Measurements from ENCODE around the gene FAM20C.

The FAM20C gene

GRCh38 chr7:191981-192649 is at the start of gene FAM20C:
TSS of gene FAM20C (plus strand) at chr7:192571. CDS start at chr7:193200, 629 bp downstream.
- TF ChIP-seq CTCF (IDR thresholded peaks at IDR 0.05; ENCODE audit: low read depth, low read length): no peak
- peak; percentile 94 for DNase-seq (ENCODE audit: low read depth, low spot score)
- H3K4me3 ChIP-seq (ENCODE audit: low read depth, low read length): peak within 1 kb of the TSS; percentile 98
- in situ Hi-C loops (cut with HindIII; ENCODE audit: low sequenced_read_pairs): no loop called here

- in situ Hi-C loops (cut with HindIII; ENCODE audit: low sequenced_read_pairs): no loop called here
- no peak for TF ChIP-seq CTCF (IDR thresholded peaks at IDR 0.05; ENCODE audit: low read depth, low read length)
- H3K4me3 ChIP-seq (ENCODE audit: low read depth, low read length): no peak overlapping the region
- DNase-seq (ENCODE audit: low read depth, low spot score): no peak
These were observed 49.1 kb upstream of the FAM20C start for GRCh38 chr7:143145-143751.

GRCh38 chr7:143811-144453 is 48.4 kb upstream of the FAM20C start:
- in situ Hi-C loops (cut with HindIII; ENCODE audit: low sequenced_read_pairs): no loop called here
- no peak for TF ChIP-seq CTCF (IDR thresholded peaks at IDR 0.05; ENCODE audit: low read depth, low read length)
- no peak overlapping the region for H3K4me3 ChIP-seq (ENCODE audit: low read depth, low read length)
- DNase-seq (ENCODE audit: low read depth, low spot score): no peak

GRCh38 chr7:144454-144826 is 47.9 kb upstream of the FAM20C start:
- in situ Hi-C loops (cut with HindIII; ENCODE audit: low sequenced_read_pairs): no loop called here
- no peak overlapping the region for H3K4me3 ChIP-seq (ENCODE audit: low read depth, low read length)
- TF ChIP-seq CTCF (IDR thresholded peaks at IDR 0.05; ENCODE audit: low read depth, low read length): no peak
- no peak for DNase-seq (ENCODE audit: low read depth, low spot score)

GRCh38 chr7:145863-146262 is 46.5 kb upstream of the FAM20C start:
- in situ Hi-C loops (cut with HindIII; ENCODE audit: low sequenced_read_pairs): no loop called here
- DNase-seq (ENCODE audit: low read depth, low spot score): no peak
- H3K4me3 ChIP-seq (ENCODE audit: low read depth, low read length): no peak overlapping the region
- TF ChIP-seq CTCF (IDR thresholded peaks at IDR 0.05; ENCODE audit: low read depth, low read length): no peak

- no peak for DNase-seq (ENCODE audit: low read depth, low spot score)
- in situ Hi-C loops (cut with HindIII; ENCODE audit: low sequenced_read_pairs): no loop called here
- no peak for TF ChIP-seq CTCF (IDR thresholded peaks at IDR 0.05; ENCODE audit: low read depth, low read length)
- H3K4me3 ChIP-seq (ENCODE audit: low read depth, low read length): peak overlapping the region; percentile 72
These were observed 43.8 kb upstream of the FAM20C start for GRCh38 chr7:148543-148931.
